ENCODE data around the gene MGLL. TPM values are rescaled to one million over a fixed set of nuclear protein-coding genes. Genes with fewer than 3 reads are reported as not detected.
"Not testable (repeated sequence)": the region's sequence is repeated elsewhere in the genome, so short reads cannot be mapped to it uniquely, and the experiment has no call there.

The MGLL gene
- polyA plus RNA-seq, 3 donors = 21.7 to 137 (median 72.9) TPM

GRCh38 chr3:127692501-127693335 lies 129.6 kb downstream of the MGLL start:
- no peak overlapping the region for H3K27ac ChIP-seq (ENCODE audit: low read depth, low read length)
- 83 to 88% (median 88%) methylated on average over 21 of the region's 21 CpGs for WGBS, 3 donors

- 88 to 92% (median 90%) methylated on average over 6 of the region's 6 CpGs for WGBS, 3 donors
- no peak overlapping the region for H3K27ac ChIP-seq (ENCODE audit: low read depth, low read length)
Measured at GRCh38 chr3:127691974-127692373, 130.3 kb downstream of the MGLL start.

GRCh38 chr3:127691489-127691888 lies 130.8 kb downstream of the MGLL start:
- H3K27ac ChIP-seq (ENCODE audit: low read depth, low read length) = no peak overlapping the region
- WGBS, 3 donors = 85 to 89% (median 88%) methylated on average over 8 of the region's 8 CpGs

GRCh38 chr3:127690823-127691452 lies 131.4 kb downstream of the MGLL start:
- no peak overlapping the region for H3K27ac ChIP-seq (ENCODE audit: low read depth, low read length)
- WGBS, 3 donors = 85 to 91% (median 86%) methylated on average over 4 of the region's 4 CpGs

- H3K27ac ChIP-seq (ENCODE audit: low read depth, low read length) = no peak overlapping the region
- 58 to 69% (median 66%) methylated on average over 4 of the region's 4 CpGs for WGBS, 3 donors
Measured at GRCh38 chr3:127690106-127690505, 132.2 kb downstream of the MGLL start.

- 90 to 93% (median 91%) methylated on average over 19 of the region's 19 CpGs for WGBS, 3 donors
- H3K27ac ChIP-seq (ENCODE audit: low read depth, low read length) = no peak overlapping the region
Measured at GRCh38 chr3:127689266-127689860, 133.0 kb downstream of the MGLL start.

- H3K27ac ChIP-seq (ENCODE audit: low read depth, low read length) = no peak overlapping the region
- 62 to 82% (median 80%) methylated on average over 20 of the region's 20 CpGs for WGBS, 3 donors
Measured at GRCh38 chr3:127688416-127689265, 133.7 kb downstream of the MGLL start.

GRCh38 chr3:127688022-127688415 lies 134.3 kb downstream of the MGLL start:
- 74 to 90% (median 78%) methylated on average over 2 of the region's 2 CpGs for WGBS, 3 donors
- H3K27ac ChIP-seq (ENCODE audit: low read depth, low read length) = no peak overlapping the region

GRCh38 chr3:127687228-127687737 lies 135.0 kb downstream of the MGLL start:
- H3K27ac ChIP-seq (ENCODE audit: low read depth, low read length) = no peak overlapping the region
- 91 to 98% (median 97%) methylated on average over 2 of the region's 2 CpGs for WGBS, 3 donors

GRCh38 chr3:127686512-127686894 lies 135.8 kb downstream of the MGLL start:
- no peak overlapping the region for H3K27ac ChIP-seq (ENCODE audit: low read depth, low read length)

GRCh38 chr3:127685708-127686511 lies 136.4 kb downstream of the MGLL start:
- WGBS, 3 donors = 78 to 87% (median 83%) methylated on average over 4 of the region's 4 CpGs
- H3K27ac ChIP-seq (ENCODE audit: low read depth, low read length) = no peak overlapping the region

- WGBS, 3 donors = 73 to 80% (median 76%) methylated on average over 22 of the region's 22 CpGs
- no peak overlapping the region for H3K27ac ChIP-seq (ENCODE audit: low read depth, low read length)
Measured at GRCh38 chr3:127684871-127685707, 137.2 kb downstream of the MGLL start.

- no peak overlapping the region for H3K27ac ChIP-seq (ENCODE audit: low read depth, low read length)
- WGBS, 3 donors = 66 to 86% (median 83%) methylated on average over 8 of the region's 8 CpGs
Measured at GRCh38 chr3:127682561-127682960, 139.8 kb downstream of the MGLL start.

GRCh38 chr3:127682175-127682554 lies 140.2 kb downstream of the MGLL start:
- H3K27ac ChIP-seq (ENCODE audit: low read depth, low read length) = not testable (repeated sequence)
- 87 to 90% (median 90%) methylated on average over 6 of the region's 6 CpGs for WGBS, 3 donors

GRCh38 chr3:127680798-127681221 lies 141.5 kb downstream of the MGLL start:
- WGBS, 3 donors = 55 to 82% (median 60%) methylated on average over 1 of the region's 1 CpG
- H3K27ac ChIP-seq (ENCODE audit: low read depth, low read length) = no peak overlapping the region

- 97 to 100% (median 97%) methylated on average over 21 of the region's 21 CpGs for WGBS, 3 donors
- H3K27ac ChIP-seq (ENCODE audit: low read depth, low read length) = no peak overlapping the region
Measured at GRCh38 chr3:127680146-127680661, 142.1 kb downstream of the MGLL start.

Data from adipose tissue (tissue), 3 donors.